ENCODE measurements around the gene HOXA10.

The HOXA10 gene

GRCh38 chr7:27179030-27179429, 4.9 kb upstream of the HOXA10 start:
- DNase-seq (ENCODE audit: low spot score) = no peak

- no peak for DNase-seq (ENCODE audit: low spot score)
Observed at GRCh38 chr7:27178366-27178765, 4.2 kb upstream of the HOXA10 start.

GRCh38 chr7:27177795-27178320, 3.7 kb upstream of the HOXA10 start:
- DNase-seq (ENCODE audit: low spot score) = no peak

- DNase-seq (ENCODE audit: low spot score) = no peak
Observed at GRCh38 chr7:27176962-27177794, 3.1 kb upstream of the HOXA10 start.

GRCh38 chr7:27176524-27176845, 2.4 kb upstream of the HOXA10 start:
- DNase-seq (ENCODE audit: low spot score) = no peak

GRCh38 chr7:27175626-27176523, 1.8 kb upstream of the HOXA10 start:
- no peak for DNase-seq (ENCODE audit: low spot score)

GRCh38 chr7:27174874-27175625, 930 bp upstream of the HOXA10 start:
- DNase-seq (ENCODE audit: low spot score) = no peak

- no peak for DNase-seq (ENCODE audit: low spot score)
Observed at GRCh38 chr7:27173511-27173955, 587 bp downstream of the HOXA10 start.

- peak; percentile 69 for DNase-seq (ENCODE audit: low spot score)
Observed at GRCh38 chr7:27172823-27173510, 1.2 kb downstream of the HOXA10 start.

GRCh38 chr7:27172315-27172774, 1.8 kb downstream of the HOXA10 start:
- DNase-seq (ENCODE audit: low spot score) = no peak

- no peak for DNase-seq (ENCODE audit: low spot score)
Observed at GRCh38 chr7:27171637-27172314, 2.3 kb downstream of the HOXA10 start.

- DNase-seq (ENCODE audit: low spot score) = no peak
Observed at GRCh38 chr7:27171325-27171636, 2.8 kb downstream of the HOXA10 start.

- no peak for DNase-seq (ENCODE audit: low spot score)
Observed at GRCh38 chr7:27170426-27171324, 3.4 kb downstream of the HOXA10 start.

GRCh38 chr7:27169658-27170425, 4.3 kb downstream of the HOXA10 start:
- DNase-seq (ENCODE audit: low spot score) = no peak

GRCh38 chr7:27168265-27168947, 5.7 kb downstream of the HOXA10 start:
- no peak for DNase-seq (ENCODE audit: low spot score)

- DNase-seq (ENCODE audit: low spot score) = no peak
Observed at GRCh38 chr7:27167916-27168264, 6.2 kb downstream of the HOXA10 start.

GRCh38 chr7:27166531-27167505, 7.3 kb downstream of the HOXA10 start:
- no peak for DNase-seq (ENCODE audit: low spot score)

Measured in D341Med (cell line).